Right renal cortex interstitium (tissue), 3 donors: ENCODE results near the gene MRPS25. TPM values are rescaled to one million over a fixed set of nuclear protein-coding genes. Genes with fewer than 3 reads are reported as not detected.

Experiments
- DNase-seq, 3 donors: peaks; one replicate each; pipeline ENCODE4 v3.0.0-alpha.2; 2013; ENCODE audit warnings: low read depth in 3 of 3, low spot score in 2 of 3
- polyA plus RNA-seq, 3 donors: library from polyadenylated mRNA; unstranded; fragments of 120-200 nt; gene quantifications; one replicate each; pipeline ENCODE4 v1.2.1, GENCODE V29; 2013; ENCODE audit not compliant: insufficient read length in 3 of 3

The MRPS25 gene
- polyA plus RNA-seq, 3 donors: 54.9 to 59.8 (median 55.9) TPM

GRCh38 chr3:15083252-15083651, 18.1 kb upstream of the MRPS25 start:
- no peak for DNase-seq

DNA sequence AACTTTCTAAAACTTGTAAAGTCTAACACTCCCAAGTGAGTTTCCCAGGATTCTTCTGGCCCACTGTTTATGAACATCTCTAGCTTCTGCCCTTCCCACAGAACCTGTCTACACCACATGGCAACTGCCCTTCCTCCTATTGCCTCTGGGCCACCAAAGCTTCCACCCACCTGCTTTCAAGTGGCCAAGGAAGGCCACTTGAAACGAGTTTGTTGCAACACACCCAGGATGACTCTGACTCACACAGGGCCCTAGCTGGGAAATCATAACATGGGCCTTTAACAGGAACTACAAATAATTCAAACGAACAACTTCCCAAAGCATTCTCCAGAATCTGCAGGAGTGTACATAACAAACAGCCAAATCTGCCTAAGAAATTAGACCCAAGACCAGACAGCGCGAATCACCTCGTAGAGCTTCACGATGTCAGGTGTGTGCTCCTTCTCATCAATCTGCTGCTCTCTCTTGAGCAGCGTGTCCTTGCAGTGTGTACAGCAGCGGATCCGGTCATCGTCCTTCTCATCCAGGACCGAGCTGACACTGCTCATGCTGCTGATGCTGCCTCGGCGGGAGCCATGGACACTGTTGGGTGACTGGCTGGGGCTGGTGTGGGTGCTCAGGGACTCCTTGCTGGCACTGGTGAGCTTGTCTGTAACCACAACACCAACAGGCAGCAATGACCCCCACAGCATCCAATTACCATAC, 17.0 kb upstream of the MRPS25 start:
- no peak for DNase-seq

- DNase-seq: no peak
Observed at GRCh38 chr3:15079091-15079490, 14.0 kb upstream of the MRPS25 start.

GRCh38 chr3:15074500-15074899, 9.4 kb upstream of the MRPS25 start:
- DNase-seq: no peak

GRCh38 chr3:15071699-15072098, 6.6 kb upstream of the MRPS25 start:
- DNase-seq: no peak

DNA sequence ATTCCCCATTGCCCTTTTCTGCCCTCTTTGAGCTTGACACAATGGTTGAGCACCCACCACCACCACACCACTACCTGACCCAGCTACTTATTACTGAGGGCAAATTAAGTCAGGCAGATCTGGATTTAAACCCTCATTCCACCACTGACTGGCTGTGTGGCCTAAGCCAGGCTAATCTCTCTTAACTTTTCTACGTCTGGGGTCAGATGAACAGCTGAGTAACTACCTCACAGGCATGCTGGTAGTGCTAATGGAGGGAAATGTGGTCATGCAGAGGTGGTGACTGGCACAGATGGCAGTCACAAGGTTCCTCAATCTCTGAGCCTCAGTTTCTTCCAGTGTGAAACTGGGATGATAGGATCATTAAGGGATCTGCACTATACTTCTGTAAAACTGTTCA, 4.3 kb upstream of the MRPS25 start:
- DNase-seq: no peak

DNA sequence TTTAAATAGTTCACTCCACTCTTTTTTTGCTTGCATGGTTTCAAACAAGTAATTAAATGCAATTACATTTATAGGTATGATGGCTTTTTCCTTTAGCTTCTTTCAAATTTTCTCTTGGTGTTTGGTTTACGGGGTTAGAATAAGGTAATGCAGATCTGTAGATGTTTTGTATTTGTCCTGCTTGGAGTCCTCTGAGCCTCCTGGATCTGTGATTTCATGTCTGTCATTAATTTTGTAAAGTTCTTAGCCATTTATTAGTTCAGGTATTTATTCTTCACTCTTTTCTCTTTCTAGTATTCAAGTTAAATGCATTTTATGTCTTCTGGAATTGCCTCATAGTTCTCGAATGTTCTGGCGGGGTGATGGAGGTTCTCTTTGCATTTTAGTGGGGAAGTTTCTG, 1.4 kb upstream of the MRPS25 start:
- no peak for DNase-seq

DNA sequence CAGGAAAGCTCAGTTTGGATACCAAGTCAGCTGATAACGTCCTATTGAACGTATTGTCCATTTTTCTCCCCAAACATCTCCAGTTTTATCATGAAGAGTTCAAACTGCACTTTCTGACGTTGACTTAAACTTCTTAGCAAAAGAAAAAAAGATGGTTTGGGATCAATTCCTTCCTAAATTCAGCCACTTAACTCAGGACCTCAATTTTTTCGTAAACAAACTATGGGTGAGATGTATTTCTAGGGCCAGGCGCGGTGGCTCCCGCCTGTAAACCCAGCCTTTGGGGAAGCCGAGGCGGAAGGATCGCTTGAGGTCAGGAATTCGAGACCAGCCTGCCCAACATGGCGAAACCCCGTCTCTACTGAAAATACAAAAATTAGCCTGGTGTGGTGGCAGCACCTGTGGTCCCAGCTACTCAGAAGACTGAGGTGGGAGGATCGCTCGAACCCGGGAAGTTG, 464 bp upstream of the MRPS25 start:
- no peak for DNase-seq

GRCh38 chr3:15064299-15064834, 748 bp downstream of the MRPS25 start:
- DNase-seq: no peak

DNA sequence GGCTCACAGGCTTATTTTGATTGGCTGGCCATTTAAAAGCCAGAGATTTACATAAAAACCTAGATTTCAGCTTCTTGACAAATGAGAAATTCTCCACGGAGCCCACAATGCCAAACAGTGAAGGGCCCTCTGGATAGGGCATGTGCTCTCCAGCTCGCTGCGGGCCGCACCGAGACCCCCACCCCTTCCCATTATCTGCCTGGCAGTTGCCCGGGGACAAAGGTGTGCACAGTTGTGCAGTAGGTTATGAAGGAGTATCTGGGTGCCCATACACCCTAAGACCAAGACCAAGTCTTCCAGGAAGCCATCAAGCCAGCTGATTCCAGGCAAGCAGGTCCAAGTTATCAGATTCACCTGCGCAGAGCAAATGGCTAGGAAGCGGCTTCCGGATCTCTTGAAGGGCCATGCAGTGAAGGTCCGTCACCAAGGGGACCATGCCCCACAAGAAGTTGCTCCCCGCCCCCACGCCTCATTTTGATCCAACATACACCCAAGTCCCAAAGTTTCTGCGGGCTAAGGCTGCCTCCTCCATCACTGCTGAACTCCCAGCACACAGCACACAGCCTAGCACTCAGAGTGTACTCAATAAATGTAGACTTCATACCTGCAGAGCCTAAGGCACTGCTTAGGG, 1.3 kb downstream of the MRPS25 start:
- DNase-seq: no peak

GRCh38 chr3:15063238-15063637, 1.9 kb downstream of the MRPS25 start:
- DNase-seq: no peak

- DNase-seq: no peak
Observed at GRCh38 chr3:15060029-15060428, 5.1 kb downstream of the MRPS25 start.

DNA sequence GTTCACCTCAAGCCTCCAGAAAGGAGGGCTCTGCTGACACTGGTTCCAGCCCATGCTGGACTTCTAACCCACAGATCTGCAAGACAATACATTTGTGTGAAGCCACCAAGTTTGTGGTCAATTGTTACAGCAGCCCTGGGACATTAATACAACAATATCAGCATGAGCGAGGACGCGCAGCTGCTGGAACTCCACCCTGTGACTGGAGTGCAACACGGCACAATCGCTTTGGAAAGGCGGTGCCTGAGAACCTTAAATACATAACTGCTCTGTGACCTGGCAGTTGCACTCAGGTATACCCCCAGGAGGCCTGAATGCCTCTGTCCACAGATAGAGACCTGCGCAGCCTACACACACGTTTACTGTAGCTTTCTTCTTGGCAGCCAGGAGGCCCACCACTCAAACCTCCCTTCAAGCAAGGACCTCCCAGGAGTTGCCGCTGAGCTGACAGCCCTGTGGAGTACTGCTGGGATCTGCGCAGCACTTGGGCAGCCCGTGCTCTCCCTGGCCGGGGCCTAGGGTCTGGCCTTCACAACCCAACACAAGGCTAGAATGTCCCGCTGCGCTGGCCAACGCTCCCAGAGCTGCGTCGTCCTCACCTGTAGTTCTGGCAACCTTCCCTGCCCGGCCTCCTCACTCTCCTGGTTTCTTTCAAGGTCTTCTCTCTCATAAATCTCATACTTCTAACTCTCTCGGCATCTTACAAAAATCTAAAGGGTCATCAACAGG, 8.3 kb downstream of the MRPS25 start:
- DNase-seq: no peak

DNA sequence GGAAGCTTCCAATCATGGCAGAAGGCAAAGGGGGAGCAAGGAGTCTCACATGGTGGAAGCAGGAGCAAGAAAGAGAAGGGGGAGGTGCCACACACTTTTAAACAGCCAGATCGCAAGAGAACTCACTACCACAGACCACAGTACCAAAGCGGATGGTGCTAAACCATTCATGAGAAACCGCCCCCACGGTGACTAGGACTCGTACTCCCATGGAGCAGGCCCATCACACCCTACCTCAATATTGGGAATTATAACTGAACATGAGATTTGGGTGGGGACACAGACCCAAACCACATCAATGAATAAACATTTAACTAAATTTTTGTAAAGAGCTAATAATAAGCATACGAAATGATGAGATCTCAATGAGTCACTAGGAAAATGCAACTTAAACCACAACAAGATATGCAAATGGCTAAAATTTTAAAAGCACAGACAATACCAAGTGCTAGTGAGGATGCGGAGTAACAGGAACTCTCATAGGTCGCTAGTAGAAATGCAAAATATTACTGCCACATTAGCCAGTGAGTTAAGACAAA, 10.0 kb downstream of the MRPS25 start:
- no peak for DNase-seq

- no peak for DNase-seq
Observed at GRCh38 chr3:15053541-15053940, 11.6 kb downstream of the MRPS25 start.

DNA sequence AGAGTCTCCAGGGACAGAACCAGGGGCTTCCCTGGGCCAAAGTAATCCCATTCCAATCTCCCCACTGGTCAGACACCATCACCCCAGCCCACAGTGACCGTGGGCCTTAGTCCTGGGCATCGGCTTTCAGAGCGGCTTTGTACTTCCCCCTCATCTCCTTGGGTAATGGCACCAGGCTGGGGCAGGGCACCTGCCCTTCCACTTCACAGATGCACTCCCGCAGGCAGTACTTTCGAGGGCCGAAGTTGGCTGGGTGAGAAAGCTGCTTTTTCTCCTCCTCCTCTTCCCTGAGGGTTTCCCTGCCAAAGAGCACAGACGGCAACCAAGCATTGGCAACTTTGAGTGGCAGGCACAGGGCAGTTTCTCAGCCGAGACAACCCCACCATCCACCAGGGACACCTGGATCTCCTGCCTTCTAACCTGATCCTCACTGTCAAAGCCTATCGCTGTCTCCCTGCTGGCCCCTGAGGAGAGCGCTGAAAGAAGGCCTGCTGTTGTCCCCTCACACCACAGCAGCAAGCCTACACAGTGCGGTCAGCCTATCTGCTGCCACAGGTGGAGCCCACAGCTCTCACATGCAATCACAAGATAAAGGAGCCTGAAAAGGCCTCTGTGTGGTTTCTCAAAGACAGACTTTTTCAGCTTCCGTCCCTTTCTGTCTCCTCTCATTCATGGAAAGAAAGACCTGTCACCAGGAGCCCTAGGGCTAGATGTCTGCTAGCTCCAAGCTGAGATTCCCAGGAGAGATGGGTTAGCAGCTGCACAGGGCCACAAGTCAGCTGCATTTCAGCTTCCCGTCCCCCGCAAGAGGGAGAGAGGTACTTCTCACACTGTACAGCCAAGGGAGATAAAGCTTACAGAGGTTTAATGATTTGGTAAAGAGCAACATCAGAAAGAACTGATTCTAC, 12.5 kb downstream of the MRPS25 start:
- DNase-seq: no peak

GRCh38 chr3:15051531-15051930, 13.6 kb downstream of the MRPS25 start:
- no peak for DNase-seq

- DNase-seq: no peak
Observed at GRCh38 chr3:15050405-15051092, 14.6 kb downstream of the MRPS25 start.

DNA sequence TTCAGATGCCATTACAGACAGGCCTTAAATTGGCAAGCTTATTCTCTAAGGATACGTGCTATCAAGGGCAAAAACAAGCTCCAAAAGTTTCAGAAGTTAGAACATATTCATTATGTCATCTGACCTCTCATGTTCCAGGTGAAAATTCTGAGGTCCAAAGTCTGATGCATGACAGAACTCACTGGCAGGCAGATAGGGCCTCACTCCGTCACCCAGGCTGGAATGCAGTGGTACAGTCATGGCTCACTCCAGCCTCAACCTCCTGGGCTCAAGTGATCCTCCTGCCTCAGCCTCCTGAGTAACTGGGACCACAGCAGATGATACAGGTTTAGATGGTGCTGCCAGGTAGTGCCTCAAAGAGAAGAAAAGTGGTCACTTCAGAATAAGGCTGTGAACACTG, 15.5 kb downstream of the MRPS25 start:
- DNase-seq: no peak

DNA sequence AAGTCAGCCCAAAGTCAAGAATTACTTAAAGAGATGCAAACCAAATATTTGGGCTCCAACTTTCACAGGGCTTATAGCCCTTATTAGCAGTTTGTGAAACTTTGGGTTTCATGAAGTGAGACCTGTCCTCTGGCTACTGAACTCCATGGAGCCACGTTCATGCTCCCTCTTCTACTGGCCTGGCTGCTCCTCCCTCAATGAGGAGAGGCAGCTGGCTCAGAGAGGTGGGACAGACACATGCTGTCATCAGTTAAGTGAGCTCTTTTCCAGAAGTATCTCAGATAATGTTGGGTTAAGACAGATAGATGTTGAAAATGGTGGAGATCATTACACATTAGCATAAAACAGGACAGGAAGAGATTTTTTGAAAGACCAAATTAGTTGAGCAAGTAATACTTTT, 19.4 kb downstream of the MRPS25 start:
- no peak for DNase-seq
